Measurements from ENCODE around the gene NUMA1. TPM values are rescaled to one million over a fixed set of nuclear protein-coding genes. Genes with fewer than 3 reads are reported as not detected.
A peak's percentile ranks its signal among the peaks of the same experiment; 100 is the strongest.

The NUMA1 gene
- total RNA-seq, 1 donor from 2014 or later = 85.7 TPM

DNA sequence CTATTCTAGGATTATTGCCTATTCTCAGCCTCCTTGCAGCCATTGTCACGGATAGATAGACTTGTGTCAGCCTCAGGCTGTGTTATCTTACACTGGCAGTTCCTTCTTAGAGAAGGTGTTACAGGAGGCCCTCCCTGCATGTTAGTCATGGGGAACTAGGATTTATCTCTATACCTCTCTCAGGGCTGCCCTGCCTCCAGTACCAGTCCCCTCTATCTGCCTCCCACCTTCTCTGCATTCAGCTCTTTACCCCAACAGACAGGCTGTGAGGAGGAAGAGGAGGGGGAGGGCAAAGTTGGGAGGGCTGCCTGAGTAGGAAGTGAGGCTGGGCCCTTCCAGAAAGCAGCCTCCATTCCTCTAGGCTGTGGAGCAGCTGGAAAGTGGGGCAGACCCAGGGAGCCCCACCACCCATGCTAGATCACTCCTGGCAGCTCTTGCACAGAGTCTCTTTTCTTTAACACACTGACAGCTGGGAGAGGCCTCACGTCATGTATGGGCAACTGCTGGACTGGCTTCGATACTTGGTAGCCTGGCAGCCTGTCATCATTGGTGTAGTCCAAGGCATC lies 84.5 kb downstream of the NUMA1 start:
- DNase-seq (no peak), ATAC-seq (no peak)
- intact Hi-C loops (cut with micrococcal nuclease) = no loop called here

DNA sequence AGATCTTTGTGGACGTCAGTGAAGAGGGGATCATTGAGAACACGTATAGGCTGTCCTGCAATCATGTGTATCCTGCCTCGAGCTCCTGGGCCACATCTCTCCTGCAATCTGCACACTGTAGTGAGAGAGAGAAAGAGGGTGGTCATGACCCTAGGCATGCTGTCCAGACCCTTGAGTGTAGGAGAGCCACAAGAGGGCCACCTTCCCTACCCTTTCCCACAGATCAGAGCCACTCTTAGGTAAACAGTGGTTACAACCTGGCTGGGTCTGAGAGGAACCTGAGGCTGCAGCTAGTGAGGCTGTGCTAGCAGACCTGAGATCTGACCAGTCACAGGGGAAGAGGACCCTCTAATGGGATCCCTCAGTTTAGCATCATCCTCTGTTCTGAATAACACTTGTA lies 85.6 kb downstream of the NUMA1 start:
- ATAC-seq (no peak), DNase-seq (no peak)
- intact Hi-C loops (cut with micrococcal nuclease) = no loop called here

DNA sequence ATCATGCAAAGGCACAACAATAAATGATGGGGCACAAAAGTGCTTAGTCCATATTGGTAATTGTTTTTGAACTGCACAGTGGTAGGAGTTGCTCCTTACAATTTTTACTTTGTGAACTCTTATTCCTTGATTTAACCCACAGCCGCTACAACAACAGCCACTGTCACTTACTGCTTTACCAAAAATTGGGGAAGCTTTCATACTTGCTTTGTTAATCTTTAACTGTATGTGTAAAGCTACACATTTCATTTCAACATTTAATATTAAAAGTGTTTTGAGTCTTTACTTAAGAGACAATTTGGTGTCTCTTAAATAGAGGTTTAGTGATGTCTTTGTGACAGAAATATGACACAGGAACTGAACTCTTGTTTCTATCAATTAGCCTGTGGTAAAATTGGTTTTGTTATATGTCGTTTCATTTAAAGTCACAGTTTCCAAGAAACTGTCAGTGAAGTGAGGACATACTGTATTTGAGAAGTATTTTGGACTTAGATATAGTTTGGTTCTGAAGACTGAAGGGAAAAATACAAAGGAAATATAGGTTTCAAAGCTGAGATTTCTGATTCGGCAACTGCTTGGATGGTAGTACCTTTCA lies 88.1 kb downstream of the NUMA1 start:
- DNase-seq (no peak), ATAC-seq (no peak)
- intact Hi-C loops (cut with micrococcal nuclease) = no loop called here

DNA sequence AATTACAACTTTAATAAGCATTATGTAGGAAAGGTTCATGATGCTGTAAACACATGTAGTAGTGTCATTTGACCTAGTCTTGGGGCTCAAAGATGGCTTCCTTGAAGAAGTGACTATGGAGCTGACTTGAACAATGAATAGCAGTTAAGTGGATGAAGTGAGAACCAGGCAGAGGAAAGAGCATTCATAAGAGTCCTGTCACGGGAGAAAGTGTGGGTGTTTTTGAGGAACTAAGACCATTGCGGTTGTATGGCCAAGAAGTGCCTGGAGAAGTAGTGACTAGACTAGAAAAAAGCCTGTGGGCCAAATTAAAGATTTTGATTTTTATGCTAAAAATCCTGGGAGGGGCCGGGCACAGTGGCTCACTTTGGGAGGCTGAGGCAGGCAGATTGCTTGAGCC lies 88.8 kb downstream of the NUMA1 start:
- intact Hi-C loops (cut with micrococcal nuclease) = no loop called here

DNA sequence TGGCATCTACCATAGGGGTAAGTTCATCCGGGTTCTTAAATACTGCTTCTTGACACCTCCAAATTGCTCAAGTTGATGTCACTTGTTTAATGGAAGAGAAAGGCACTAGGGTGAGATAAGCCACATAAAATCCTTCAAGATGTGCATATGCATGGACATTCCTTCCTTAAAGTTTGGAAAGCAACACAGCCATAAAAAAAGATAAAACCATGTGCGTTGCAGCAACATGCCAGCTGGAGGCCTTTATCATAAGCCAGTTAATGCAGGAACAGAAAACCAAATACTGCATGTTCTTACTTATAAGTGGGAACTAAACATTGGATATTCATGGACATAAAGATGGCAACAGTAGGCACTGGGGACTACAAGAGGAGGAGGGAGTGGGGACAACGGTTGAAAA lies 89.6 kb downstream of the NUMA1 start:
- intact Hi-C loops (cut with micrococcal nuclease) = no loop called here
- DNase-seq (no peak), ATAC-seq (no peak)

More for the DNA sequence above, 88.8 kb downstream of the NUMA1 start:
- DNase-seq (no peak), ATAC-seq (peak; percentile 38)

DNA sequence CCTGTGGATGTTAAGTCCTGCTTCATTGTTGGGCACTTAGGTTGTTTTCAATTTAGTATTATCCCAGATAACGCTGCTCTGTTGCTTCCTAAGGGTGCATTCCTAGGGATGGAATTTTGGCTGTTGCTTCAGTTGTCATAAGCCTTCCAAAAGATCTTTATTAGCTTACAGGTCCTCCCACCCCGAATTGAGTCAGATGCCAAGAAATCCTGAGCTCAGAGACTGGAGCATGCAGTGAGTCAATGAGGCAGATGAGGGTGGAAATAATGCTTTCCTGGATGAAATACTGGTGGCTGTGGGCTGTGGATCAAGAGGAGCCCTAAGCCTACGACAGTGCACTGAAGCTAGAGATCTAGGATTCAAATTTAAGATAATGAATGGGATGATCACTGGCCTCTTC lies 92.3 kb downstream of the NUMA1 start:
- DNase-seq (no peak), ATAC-seq (peak; percentile 41)
- intact Hi-C loops (cut with micrococcal nuclease) = no loop called here

DNA sequence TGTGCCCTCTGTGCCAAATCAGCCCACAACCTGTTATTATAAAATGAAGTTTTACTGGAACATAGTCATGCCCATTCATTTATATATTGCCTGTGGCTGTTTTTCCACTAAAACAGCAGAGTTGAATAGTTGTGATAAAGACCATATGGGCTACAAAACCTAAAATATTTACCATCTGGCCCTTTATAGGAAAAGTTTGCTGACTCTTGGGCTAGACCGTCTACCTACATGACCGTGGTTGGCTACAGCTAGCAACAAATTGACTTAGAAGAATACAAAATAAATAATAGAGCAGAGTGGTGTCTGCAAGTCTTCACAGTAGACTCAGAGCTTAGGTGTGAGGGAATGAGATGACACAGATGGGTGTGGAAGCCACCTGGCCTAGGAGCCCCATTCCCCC lies 92.8 kb downstream of the NUMA1 start:
- intact Hi-C loops (cut with micrococcal nuclease) = no loop called here
- DNase-seq (no peak), ATAC-seq (no peak)

DNA sequence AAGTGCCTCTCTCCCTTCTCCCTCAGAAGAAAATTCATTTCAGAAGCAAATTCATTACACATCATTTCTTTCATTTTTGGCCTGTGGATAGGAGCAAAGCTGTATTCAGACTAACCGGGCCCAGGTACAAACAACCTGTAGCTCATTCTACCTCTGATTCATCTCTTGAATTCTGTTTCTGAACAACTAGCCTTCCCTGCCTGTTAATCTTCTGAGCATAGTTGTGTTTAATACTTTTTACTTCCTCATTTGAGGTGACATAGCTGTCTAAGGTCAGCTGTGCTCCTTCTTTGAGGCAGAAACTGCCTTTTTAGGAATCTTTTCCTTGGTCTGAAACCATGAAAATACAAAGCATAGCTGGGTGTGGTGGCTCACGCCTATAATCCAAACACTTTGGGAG lies 94.2 kb downstream of the NUMA1 start:
- DNase-seq = no peak
- intact Hi-C loops (cut with micrococcal nuclease) = no loop called here
- ATAC-seq = no peak

DNA sequence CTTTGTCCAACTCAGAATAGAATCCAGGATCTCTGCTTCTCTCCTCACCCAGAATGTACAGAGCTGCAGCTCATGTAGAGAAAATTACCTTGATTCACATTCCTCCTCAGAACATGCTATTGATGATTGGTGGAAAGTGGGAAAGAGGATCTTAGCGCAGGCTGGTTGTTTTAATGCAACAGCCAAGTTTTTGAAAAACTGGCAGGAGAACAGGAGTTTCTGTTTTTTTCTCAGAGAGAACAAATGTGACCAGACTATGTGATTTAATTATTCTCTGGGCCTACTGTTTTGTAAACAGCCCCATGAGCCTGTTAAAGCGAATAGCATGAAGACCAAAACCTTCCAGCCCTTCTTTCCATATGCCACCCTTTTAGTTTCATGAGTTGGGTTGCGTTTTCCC lies 100.7 kb downstream of the NUMA1 start:
- ATAC-seq (no peak), DNase-seq (no peak)
- intact Hi-C loops (cut with micrococcal nuclease) = no loop called here

DNA sequence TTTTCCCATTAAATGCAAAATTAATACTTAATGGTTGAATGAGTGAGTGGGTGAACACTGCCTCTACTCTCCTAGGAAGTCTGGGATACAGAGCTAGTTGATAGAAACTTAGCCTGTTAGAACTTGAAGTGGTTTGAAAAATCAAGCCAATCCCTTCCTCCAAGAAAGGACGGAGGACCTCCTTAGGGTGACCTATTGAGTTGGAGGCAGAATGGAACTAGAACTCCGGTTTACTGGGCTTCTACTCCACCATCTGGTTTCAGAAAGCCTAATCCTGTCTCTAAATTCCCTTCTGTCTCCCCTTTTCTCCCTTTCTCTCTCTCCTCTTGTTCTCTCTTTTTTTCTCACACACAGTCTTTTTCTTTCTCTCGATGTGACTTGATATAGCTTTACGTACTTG lies 101.2 kb downstream of the NUMA1 start:
- ATAC-seq (no peak), DNase-seq (no peak)
- intact Hi-C loops (cut with micrococcal nuclease) = no loop called here

DNA sequence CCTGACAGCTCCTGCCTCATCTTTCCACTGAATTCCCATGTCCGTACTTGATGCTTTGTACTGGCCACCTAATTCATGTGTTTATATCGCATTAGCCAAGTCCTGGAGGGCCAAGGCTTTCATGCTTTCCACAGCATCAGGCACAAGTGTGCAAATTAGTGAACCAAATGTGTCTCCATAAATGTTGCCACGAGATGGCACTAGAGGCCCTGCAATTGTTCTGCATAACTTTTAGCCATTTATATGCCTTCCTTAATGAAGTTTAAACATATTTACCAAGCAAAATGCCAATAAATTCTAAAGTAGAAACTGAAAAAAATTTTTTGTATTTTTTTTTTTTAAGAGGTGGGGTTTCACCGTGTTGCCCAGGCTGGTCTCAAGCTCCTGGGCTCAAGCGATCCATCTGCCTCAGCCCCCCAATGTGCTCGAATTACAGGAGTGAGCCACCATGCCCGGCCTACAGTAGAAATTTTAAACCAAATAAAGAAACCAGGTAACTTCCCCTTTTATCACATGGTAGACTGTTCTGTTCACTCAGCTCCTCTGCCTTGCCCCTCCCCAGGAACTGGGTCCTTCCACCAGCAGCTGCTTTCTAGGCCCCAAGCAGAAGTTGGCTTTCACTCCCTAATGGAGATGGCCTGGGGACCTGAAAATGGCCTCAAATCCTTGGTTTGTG lies 102.5 kb downstream of the NUMA1 start:
- peak; percentile 67 for ATAC-seq
- DNase-seq = no peak
- intact Hi-C loops (cut with micrococcal nuclease) = no loop called here

DNA sequence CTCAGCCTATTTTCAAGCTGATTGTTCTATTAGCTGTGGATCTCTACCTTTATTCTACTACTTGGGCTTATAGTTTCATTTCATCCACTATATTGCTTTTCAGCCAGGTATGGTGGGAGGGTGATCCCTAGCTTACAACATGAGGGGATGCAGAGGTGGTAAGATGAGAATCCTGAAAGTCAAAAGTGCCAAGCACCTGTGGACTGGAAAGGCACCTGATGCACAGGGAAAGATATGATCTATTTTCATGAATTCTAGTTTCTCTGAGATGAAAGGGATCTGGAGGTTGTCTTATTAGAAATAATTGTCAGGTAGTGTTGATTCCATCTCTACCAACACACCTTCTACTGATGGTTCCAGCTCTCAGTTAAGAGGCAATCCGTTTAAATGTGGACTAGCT lies 103.3 kb downstream of the NUMA1 start:
- DNase-seq = no peak
- ATAC-seq = no peak
- intact Hi-C loops (cut with micrococcal nuclease) = no loop called here

DNA sequence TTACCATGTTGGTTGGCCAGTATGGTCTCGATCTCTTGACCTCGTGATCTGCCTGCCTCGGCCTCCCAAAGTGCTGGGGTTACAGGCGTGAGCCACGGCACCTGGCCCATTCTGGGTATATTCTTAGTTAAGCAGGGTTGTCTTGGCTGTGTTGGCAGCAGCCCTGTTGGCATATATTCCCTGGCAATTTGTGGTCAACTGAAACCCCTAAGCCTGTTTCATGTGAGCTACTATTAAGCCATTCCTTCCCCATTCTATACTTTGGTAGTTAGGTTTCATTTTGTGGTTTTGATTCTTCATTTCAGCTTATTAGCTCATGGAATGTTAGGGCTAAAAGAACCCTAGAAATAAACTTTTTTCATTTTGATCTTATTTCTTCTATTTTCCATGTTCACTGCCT lies 103.8 kb downstream of the NUMA1 start:
- no peak for ATAC-seq
- DNase-seq = no peak
- intact Hi-C loops (cut with micrococcal nuclease) = no loop called here

DNA sequence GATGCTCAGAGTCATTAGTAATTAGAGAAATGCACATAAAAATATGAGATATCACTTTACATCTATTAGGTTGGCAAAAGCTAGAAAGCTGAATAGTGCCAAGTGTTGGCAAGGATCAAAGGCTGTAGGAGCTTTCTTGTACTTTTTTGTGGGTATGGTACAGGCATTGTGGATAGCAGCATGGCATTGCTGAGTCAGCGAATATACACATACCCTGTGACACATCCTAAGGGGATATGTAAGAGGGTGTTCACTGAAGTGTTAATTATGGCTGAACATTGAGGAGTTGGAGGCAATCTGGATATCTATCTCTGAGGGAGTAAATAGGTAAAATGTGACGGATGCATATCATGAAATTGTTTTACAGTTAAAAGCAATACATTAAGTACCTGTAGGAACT lies 108.7 kb downstream of the NUMA1 start:
- DNase-seq = no peak
- intact Hi-C loops (cut with micrococcal nuclease) = no loop called here
- ATAC-seq = no peak

DNA sequence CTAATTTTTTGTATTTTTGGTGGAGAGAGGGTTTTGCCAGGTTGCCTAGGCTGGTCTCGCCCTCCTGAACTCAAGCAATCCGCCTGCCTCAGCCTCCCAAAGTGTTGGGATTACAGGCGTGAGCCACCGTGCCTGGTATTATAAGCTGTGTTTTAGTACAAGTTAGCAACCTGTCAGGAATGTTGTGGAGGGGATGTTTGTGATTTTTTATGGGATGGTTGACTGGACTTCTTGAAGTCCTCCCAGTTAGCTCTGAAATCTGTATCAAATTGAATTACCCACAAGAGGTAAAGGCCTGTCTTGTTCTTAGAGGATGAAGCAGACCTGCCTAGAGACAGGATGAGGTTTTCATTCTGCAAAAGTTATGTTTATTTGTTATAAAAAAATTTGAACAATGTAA lies 115.7 kb downstream of the NUMA1 start:
- DNase-seq = no peak
- ATAC-seq = no peak
- intact Hi-C loops (cut with micrococcal nuclease) = no loop called here

DNA sequence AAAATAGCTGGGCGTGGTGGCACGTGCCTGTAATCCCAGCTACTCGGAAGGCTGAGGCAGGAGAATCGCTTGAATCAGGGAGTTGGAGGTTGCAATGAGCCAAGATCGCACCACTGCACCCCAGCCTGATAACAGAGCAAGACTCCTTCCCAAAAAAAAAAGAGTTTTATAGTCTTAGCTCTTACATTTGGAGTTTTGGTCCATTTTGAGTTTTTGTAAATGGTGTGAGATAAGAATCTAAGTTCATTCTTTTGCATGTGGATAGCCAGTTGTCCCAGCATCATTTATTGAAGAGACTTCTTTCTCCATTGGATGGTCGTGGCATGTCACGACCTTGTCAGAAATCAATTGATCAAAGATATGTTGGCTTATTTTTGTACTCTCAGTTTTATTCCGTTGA lies 116.9 kb downstream of the NUMA1 start:
- intact Hi-C loops (cut with micrococcal nuclease) = no loop called here
- no peak for ATAC-seq
- DNase-seq = no peak

DNA sequence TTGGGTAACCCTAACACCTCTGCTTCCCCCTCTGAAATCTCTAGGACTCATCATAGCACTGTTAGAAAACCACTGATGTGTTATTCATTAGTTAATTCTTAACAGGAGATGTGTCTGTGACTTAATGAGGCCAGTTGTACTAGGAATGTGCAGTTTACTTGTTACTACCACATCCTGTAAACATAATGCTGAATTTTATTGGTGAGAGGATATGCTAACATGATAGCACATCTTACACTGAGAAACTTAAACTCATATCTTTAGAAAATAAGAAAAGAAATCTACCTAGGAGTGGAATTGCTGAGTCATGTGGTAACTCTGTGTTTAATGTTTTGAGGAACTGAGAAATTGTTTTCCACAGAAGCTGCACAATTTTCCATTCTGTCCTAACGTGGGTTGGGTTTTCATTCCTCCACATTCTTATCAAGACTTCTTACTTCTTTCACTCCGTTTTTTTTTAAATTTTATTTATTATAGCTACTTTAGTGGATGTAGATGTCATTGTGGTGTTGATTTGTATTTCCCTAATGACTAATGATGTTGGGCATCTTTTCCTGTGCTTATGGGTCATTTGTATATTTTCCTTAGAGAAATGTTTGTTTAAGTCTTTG lies 117.8 kb downstream of the NUMA1 start:
- DNase-seq = no peak
- intact Hi-C loops (cut with micrococcal nuclease) = no loop called here
- no peak for ATAC-seq

DNA sequence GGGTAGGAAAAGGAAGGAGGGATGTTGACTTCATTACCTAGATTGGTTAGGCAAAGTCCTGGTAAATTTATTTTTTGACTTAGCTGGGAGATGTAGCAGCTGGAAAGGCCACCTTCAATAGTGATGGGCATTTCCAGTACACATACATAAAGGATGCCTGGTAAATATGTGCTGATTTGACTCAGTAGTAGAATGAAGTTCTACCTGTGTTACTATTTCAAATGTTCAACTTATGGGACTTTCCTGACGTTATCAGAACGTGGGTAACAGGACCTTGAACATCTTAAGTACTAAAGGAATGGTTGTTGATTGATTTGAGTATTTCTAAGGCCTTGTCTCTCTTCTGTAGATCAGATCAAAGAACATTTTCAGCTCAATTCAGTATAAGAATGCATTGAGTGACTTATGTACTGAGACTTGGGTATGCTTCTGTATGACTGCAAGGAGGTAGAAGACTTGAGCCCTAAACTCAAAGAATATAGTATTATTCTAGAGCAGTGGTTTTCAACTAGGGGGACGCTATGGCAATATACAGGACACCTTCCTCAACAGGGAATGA lies 124.4 kb downstream of the NUMA1 start:
- ATAC-seq (no peak), DNase-seq (no peak)
- intact Hi-C loops (cut with micrococcal nuclease) = no loop called here
